Right atrium auricular region (tissue), 2 donors: Measurements from ENCODE around the gene FAM43B. TPM values are rescaled to one million over a fixed set of nuclear protein-coding genes. Genes with fewer than 3 reads are reported as not detected.

Experiments
- DNase-seq: peaks from one replicate; pipeline ENCODE4 v3.0.0-alpha.2; 2019; ENCODE audit warnings: low spot score
- H3K27ac ChIP-seq, 2 donors: fragments of 200-600 bp; sonication (generic); 1 replicate in 1 of 2; 2 replicates in 1 of 2; pipeline ENCODE4 v1.5.1; 2016 to 2019
- H3K27me3 ChIP-seq, 2 donors: fragments of 200-600 bp; sonication (generic); one replicate each; pipeline versions ENCODE4 v1.5.1 to v1.6.0; 2017 to 2019
- H3K36me3 ChIP-seq: fragments of 200-600 bp; sonication (generic); one replicate; pipeline ENCODE4 v1.5.1; 2016
- H3K4me1 ChIP-seq, 2 donors: fragments of 200-600 bp; sonication (generic); one replicate each; pipeline versions ENCODE4 v1.5.1 to v1.6.0; 2017 to 2019
- H3K4me3 ChIP-seq, 2 donors: fragments of 200-600 bp; sonication (generic); 1 replicate in 1 of 2; 2 replicates in 1 of 2; pipeline ENCODE4 v1.5.1; 2017 to 2019; ENCODE audit warnings: mild to moderate bottlenecking in 1 of 2, moderate library complexity in 1 of 2
- H3K9me3 ChIP-seq, 2 donors: fragments of 200-600 bp; sonication (generic); one replicate each; pipeline ENCODE4 v1.5.1; 2019
- total RNA-seq, 2 donors: library from RNA; depleted of rRNA; stranded (reverse); fragments of >200 nt; gene quantifications; one replicate each; pipeline ENCODE4 v1.1.0, GENCODE V29; 2016
- TF ChIP-seq, protein P1 (sequence below), 2 donors: fragments of 200-600 bp; sonication (generic); IDR thresholded peaks; one replicate each; pipeline ENCODE4 v1.5.1; 2019; ENCODE audit warnings: antibody characterized with exemption in 2 of 2

FAM43B gene, protein sequence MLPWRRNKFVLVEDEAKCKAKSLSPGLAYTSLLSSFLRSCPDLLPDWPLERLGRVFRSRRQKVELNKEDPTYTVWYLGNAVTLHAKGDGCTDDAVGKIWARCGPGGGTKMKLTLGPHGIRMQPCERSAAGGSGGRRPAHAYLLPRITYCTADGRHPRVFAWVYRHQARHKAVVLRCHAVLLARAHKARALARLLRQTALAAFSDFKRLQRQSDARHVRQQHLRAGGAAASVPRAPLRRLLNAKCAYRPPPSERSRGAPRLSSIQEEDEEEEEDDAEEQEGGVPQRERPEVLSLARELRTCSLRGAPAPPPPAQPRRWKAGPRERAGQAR
- total RNA-seq, result 1 to 10 TPM; 1.4 to 1.7 TPM

DNA sequence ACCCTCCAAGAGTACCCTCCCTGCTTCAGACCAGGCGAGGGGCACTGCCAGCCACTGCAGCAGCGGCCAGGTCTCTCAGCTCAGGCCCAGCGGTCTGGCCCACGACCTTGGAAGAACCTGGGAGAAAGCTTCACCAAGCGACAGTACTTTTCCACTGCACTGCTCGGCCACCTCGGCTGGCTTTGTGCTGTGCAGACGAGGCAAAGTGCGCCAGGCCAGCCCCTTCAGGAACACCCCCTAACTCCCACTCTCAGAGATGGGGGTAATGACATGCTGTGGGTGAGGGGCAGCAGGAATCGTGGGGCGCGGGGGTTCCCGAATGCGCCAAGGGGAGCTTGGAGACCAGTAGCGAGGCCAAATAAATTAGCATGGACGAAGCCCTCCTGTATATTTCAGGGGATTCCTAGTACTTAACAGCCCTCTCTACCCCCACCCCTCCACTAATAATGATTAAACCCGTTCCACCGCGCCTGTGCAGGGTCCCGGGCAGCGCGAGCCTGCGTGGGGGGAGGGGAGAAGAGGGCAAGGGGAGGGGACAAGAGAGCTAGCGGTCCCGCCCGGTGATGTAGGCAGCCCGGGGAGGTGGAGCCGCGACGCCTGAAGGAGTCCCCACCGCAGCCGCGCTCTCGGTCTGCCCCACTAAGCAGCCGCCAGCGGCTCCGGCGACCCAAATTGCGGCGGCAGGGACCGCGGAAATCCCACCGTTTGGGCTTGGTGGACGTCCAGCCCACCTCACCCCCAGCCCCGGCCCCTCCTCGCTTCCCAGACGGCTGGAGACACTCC is at the start of gene FAM43B:
Gene FAM43B (plus strand): TSS at position 629 of the 783 bp plus-strand sequence. CDS start 401 bp downstream, outside the sequence.
- Histone ChIP-seq H3K27me3 (no peaks in the 10 kb centered on the region), H3K27ac (peak within 1 kb of the TSS; percentile 62 to 72), H3K4me1 (peaks cover 0 to 32% of the 10 kb centered on the region in 2 donors), H3K4me3 (peak within 1 kb of the TSS; percentile 44 to 56), H3K9me3 (no peaks in the 10 kb centered on the region), H3K36me3 (no peaks in the 10 kb centered on the region)
- DNase-seq, result peak; percentile 85
- TF ChIP-seq, protein P1, sequence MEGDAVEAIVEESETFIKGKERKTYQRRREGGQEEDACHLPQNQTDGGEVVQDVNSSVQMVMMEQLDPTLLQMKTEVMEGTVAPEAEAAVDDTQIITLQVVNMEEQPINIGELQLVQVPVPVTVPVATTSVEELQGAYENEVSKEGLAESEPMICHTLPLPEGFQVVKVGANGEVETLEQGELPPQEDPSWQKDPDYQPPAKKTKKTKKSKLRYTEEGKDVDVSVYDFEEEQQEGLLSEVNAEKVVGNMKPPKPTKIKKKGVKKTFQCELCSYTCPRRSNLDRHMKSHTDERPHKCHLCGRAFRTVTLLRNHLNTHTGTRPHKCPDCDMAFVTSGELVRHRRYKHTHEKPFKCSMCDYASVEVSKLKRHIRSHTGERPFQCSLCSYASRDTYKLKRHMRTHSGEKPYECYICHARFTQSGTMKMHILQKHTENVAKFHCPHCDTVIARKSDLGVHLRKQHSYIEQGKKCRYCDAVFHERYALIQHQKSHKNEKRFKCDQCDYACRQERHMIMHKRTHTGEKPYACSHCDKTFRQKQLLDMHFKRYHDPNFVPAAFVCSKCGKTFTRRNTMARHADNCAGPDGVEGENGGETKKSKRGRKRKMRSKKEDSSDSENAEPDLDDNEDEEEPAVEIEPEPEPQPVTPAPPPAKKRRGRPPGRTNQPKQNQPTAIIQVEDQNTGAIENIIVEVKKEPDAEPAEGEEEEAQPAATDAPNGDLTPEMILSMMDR (IDR thresholded peaks at IDR 0.05), result no peak

DNA sequence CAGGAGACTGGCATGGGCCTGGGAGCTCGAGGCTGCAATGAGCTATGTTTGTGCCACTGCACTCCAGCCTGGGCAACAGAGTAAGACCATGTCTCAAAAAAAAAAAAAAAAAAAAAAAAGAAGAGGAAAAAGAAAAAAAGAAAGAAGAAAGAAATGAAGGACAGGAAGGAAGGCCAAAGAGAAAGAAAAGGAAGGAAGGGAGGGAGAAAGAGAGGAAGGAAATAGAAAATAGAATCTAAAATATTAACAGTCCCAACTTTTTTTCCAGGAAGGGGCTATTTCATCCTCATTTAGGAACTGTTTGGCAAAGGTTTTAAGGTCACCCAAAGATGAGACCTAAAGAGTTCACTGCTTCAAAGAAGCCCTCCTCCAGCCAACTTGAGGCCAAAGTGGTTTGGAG is 46.9 kb upstream of the FAM43B start:
- DNase-seq, result no peak
- peaks cover 36% of the 10 kb centered on the region for H3K36me3 ChIP-seq
- no peaks in the 10 kb centered on the region for H3K9me3 ChIP-seq
- H3K27ac ChIP-seq, result no peak overlapping the region
- H3K4me1 ChIP-seq, result peaks cover 0 to 39% of the 10 kb centered on the region in 2 donors
- no peaks in the 10 kb centered on the region for H3K27me3 ChIP-seq
- TF ChIP-seq, protein P1 (IDR thresholded peaks at IDR 0.05), result no peak
- no peak overlapping the region for H3K4me3 ChIP-seq

DNA sequence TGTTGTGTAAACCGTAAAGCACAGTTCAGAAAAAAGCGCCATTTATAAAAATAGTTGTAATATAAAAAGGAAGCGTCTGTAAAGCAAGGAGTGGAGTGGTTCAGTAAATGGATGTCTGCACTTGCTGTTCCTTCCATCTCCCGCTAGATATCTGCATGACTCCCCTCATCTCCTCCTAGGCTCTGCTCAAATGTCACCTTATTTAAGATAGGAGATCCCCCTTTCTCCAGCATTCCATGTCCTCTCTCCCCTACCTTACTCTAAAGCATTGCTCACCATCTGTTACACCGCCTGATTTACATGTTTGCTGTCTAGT is 45.2 kb upstream of the FAM43B start:
- no peak for DNase-seq
- TF ChIP-seq, protein P1 (IDR thresholded peaks at IDR 0.05), result no peak
- Histone ChIP-seq H3K9me3 (no peaks in the 10 kb centered on the region), H3K36me3 (peaks cover 18% of the 10 kb centered on the region), H3K27ac (peak overlapping the region; percentile 89 to 91), H3K4me1 (peaks cover 0 to 39% of the 10 kb centered on the region in 2 donors), H3K27me3 (no peaks in the 10 kb centered on the region), H3K4me3 (peak overlapping the region; percentile 92 to 94)

DNA sequence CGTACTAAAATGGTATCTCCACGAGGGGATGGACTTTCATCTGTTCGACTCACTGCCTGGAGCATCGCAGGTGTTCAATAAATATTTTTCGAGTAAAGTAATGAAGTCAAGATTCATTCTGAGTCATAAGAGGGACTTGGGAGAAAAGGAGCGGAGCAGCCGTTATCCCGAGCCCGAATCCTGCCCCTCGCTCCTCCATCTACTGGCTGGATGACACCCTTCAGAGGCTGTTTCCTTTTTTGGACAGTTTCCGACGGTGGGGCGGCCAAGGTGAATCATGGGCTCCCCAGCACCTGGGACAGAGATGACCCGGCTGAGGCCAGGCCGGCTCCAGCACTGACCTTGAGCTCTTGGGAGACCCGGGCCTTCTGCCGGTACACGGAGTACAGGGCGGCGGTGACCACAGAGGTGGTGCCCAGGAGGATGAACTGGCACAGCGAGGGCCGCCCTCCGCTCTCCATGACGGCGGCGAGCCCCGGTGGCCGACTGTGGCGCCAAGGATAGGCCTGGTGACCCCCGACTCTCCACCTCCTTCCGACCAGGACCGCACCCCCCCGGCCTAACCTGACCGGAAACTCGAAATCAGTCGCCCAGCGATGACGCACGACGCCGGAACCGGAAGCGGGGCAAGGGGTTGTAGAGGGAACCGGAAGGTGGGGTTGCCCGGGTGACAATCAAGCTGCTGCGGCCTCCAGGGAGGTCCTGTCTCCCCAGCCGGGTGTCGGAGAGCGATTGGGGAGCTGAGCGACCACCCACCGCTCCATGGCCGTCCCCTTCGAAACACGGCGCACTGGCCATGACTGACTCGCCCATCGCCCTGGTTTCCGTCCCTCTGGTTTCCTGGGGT is 44.6 kb upstream of the FAM43B start, which contains the start of gene MUL1:
Gene MUL1 (minus strand): TSS at position 588 of the 847 bp plus-strand sequence. CDS start 127 bp downstream, at position 461.
- TF ChIP-seq, protein P1 (IDR thresholded peaks at IDR 0.05), result no peak
- H3K27me3 ChIP-seq, result no peaks in the 10 kb centered on the region

DNA sequence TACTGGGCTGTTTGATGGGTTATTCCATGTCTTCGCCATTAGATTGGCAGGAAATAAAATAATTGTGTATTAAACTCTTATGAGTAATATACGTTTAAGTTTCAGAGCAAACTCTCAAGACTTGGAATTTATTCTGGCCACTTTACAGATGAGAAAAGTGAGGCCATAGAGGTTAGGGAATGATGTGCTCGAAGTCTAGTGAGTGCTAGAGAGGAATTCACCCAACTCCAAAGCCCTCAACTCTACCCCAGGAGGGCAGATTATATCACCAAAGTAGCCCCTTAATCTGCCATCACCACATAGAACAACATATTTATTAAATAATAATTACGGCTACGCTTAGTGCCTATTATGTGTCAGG is 44.0 kb upstream of the FAM43B start:
- DNase-seq, result no peak
- peaks cover 0 to 39% of the 10 kb centered on the region in 2 donors for H3K4me1 ChIP-seq
- H3K27me3 ChIP-seq, result no peaks in the 10 kb centered on the region
- H3K9me3 ChIP-seq, result no peaks in the 10 kb centered on the region
- peak overlapping the region; percentile 92 to 94 for H3K4me3 ChIP-seq
- H3K27ac ChIP-seq, result peak overlapping the region; percentile 89 to 91
- peaks cover 7% of the 10 kb centered on the region for H3K36me3 ChIP-seq
- TF ChIP-seq, protein P1 (IDR thresholded peaks at IDR 0.05), result no peak

More for the DNA sequence above, 44.6 kb upstream of the FAM43B start, which contains the start of gene MUL1:
- no peaks in the 10 kb centered on the region for H3K9me3 ChIP-seq
- peak within 1 kb of the TSS; percentile 92 to 94 for H3K4me3 ChIP-seq
- H3K36me3 ChIP-seq, result peaks cover 13% of the 10 kb centered on the region
- H3K27ac ChIP-seq, result peak within 1 kb of the TSS; percentile 89 to 91
- peak; percentile 95 for DNase-seq
- peaks cover 0 to 39% of the 10 kb centered on the region in 2 donors for H3K4me1 ChIP-seq
